SK-N-MC (cell line): ENCODE data around the gene PLXNA1.

ENCODE experiments used
- EZH2 ChIP-seq: fragments of 200-600 bp; sonication (generic); IDR thresholded peaks from one replicate; pipeline ENCODE4 v1.6.1; 2017; ENCODE audit warnings: antibody characterized with exemption
- POLR2AphosphoS5 ChIP-seq: IDR thresholded peaks from 2 replicates; pipeline ENCODE4 v1.6.1; 2012; ENCODE audit warnings: mild to moderate bottlenecking, low read depth, low read length, borderline replicate concordance

- no peak for TF ChIP-seq EZH2
- no peak for TF ChIP-seq POLR2AphosphoS5
Measured at GRCh38 chr3:126957776-126958637, 24.9 kb upstream of the PLXNA1 start.
